HG02943 (cell line): ENCODE data around the gene TMEFF2.

Experiments
- ATAC-seq: cut with Tn5 transposase; IDR thresholded peaks from one replicate; pipeline ENCODE4 v1.9.1; 2021; ENCODE audit warnings: mild to moderate bottlenecking, low read depth, moderate library complexity; ENCODE audit not compliant: unreplicated experiment

Gene TMEFF2

GRCh38 chr2:191979221-191979730, 215.5 kb downstream of the TMEFF2 start:
- ATAC-seq, result no peak

- no peak for ATAC-seq
Measured at GRCh38 chr2:191977754-191978153, 217.0 kb downstream of the TMEFF2 start.

- ATAC-seq, result no peak
Measured at GRCh38 chr2:191976436-191976835, 218.3 kb downstream of the TMEFF2 start.

DNA sequence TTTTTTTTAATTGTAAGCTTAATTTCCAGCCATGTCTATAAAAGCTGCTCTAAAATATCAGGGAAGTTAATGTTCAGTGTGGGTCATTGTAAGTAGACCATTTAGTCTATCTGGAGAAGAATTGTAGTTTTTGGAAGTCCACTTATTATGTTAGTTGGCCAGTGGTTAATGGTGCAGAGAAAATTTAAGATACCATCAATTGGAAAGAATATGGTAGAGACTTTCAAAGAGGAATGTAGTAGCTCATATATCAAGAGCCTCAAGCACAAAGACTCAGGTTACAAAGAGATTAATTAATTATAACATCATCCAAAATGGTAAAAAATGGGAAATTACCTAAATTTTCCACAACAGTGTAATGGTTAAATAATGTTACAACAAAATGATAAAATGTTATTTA, 220.1 kb downstream of the TMEFF2 start:
- ATAC-seq, result no peak

DNA sequence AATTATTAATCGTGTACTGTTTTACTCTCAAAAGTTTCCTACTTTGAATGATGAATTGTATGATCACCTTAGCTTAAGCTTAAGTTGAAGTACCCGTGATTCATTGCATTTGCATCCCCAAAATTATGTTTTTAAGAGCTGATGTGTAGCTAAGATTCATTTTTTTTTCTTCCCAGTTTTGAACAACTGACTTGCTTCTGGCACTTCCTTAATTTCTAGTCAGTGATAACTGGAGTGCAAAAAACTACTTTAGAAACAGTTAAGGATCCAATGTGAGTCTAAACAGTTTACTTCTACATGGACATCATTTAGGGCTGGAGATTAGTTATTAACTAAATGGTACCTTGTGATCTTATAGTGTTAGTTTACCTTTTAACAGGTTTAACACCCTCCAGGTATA, 223.9 kb downstream of the TMEFF2 start:
- ATAC-seq, result no peak

DNA sequence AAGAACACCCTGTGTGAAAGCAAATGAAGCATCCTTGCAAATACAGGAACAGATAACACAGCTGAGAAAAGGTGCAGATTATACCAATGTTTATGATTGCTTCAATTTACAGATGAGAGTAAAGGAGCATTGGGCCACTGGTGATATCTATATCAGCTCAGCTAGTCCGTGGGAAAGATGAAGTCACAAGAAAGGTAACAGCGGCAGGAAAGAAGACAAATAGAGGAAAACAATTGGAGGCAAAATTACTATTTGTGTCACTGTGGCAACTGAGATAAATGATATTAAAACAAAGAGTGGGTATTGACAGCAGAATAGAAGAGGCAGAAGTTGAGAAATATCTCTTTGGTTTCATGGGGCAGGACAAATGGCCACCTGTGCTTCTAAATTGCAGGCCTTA, 226.6 kb downstream of the TMEFF2 start:
- ATAC-seq, result no peak

DNA sequence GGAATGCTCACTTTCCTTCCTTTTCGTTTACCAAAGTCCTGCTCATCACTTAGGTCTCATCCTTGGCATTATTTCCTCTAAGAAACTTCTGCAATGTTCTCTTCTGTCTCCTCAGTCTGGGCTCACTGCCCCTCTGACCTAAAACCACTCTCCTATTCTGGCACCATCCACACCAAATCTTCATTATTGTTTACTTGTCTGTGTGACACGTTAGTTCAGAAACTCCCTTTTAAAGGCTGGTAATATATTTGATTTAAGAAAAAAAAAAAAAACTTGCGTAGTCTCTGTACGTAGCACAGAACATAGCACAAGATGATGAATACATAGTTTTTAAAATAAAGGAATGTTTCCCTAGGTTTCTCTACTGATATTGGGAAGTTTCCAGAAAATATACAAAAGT, 229.0 kb downstream of the TMEFF2 start:
- ATAC-seq, result no peak

- ATAC-seq, result no peak
Measured at GRCh38 chr2:191961556-191961955, 233.2 kb downstream of the TMEFF2 start.

DNA sequence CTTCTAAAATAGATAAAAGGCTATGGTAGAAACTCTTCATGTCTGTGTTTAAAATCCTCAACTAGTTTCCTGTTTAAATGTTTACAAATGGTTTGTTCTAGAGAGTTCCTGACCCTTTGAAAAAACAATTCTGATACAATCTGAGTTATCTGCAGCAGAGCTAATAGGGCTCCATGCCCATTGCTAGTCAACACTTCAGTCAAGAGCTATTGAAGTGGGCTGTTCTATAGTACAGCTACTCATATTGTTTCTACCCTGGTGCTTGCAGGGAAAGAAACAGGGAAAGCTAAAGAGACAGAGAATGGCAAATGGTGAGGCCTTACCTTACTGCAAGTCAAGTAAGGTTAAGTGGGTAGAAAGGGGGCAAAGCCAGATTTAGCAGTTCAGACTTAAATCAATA, 235.5 kb downstream of the TMEFF2 start:
- no peak for ATAC-seq

DNA sequence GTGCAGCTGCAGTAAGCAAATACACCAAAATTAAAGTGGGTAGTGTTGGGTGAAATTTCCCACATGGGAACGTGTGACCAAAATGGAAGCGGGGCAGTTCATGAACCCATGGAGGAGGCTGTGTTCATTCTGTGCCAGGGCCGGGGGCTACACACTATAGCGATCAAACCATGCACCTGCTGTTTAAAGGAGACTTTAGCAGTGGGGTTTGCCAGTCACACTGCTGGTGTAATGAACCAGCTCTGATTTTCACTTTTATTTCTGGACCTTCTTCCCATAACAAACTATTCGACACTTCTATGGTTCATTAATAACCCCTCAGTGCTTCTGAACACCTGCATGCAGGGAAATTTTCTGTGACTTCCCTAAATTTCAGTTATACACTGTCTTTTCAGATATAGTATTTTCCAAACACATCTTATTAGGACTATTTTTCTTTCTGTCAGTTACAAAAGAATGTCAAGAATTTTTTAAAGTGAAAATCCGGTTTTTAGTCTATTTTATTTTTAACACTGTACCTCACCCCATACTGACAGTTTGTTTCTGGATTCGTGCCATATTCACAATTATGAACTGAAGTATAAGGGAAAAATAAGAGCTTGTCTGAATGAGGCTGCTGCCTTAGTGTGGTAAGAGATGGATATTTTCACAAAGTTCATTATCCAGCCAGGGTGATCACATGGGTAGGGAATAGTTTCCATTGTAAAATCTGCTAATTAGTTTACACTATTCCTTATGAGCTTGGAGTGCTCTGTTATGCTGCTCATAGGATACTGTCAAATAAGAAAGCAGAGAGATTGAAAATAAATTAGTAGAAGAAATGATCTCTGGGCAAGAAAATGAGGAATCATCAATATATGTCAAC, 236.5 kb downstream of the TMEFF2 start:
- ATAC-seq, result no peak

DNA sequence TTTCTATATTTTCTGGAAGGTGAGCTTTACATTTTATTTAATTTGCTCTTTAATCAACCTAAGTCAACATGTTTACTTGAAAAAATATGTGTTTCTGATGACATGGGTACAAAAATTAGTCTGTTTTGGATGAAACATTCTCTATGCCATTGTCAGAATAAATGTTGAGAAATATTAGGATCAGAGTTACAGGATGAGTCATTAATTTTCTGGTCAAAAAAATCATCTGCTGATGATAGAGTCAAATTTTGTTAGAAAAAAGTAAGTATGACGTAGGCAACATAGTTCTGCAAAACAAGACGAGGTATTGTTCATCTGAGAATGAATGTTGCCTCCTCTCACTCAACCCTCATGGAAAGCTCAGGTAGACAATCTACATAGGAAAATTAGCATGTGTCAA, 240.3 kb downstream of the TMEFF2 start:
- no peak for ATAC-seq

GRCh38 chr2:191952515-191953270, 242.0 kb downstream of the TMEFF2 start:
- no peak for ATAC-seq

GRCh38 chr2:191951832-191952231, 242.9 kb downstream of the TMEFF2 start:
- no peak for ATAC-seq

DNA sequence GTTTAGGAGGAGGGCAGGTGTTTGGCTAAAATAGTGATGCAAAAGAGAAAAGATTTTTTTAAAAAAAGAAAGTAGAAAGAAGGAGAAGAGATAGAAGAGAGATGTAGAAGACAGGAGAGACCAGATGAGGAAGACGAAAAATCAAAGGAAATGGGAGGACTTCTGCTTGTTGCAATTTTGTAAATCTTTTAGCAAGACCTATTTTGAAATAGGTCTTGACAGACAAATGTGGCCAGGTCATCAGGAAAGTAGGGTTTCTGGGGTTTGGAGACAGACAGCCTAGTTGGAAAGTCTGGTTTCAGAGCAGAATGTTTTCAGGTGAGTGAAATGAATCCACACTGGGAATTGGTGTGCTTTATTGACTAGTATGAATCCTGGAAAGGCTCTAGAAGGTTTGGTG, 243.4 kb downstream of the TMEFF2 start:
- no peak for ATAC-seq

DNA sequence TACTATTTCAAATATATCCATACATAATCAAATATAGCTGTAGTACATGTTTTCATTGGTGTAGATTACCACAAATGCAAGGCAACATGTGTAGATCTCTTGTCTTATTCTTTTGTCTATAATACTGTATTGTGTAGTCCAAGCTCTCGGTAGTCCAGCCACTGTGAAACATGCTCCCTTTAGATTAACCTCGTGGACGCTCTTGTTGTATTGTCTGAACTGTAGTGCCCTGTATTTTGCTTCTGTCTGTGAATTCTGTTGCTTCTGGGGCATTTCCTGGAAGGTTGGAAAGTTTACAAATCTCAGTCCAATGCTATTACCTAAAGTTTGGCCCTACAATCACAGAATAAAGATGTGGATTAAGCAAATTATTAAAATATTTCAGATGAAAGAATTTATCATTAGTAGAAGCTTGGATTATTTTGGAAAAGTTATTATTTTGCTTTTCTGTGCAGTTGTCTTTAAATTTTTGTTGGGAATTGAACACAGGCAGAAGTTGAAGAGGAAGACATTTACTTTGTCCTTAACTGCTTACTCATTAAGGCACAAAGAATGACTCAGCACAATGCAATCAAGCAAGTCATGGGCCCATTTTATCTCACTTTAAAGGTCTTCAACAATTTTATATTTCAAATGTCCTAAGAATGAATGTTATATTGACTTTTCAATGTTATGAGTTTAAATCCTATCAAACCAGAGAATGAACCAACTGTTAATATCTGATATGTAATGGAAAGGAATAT, 244.4 kb downstream of the TMEFF2 start:
- ATAC-seq, result no peak

GRCh38 chr2:191947235-191947634, 247.5 kb downstream of the TMEFF2 start:
- no peak for ATAC-seq

GRCh38 chr2:191946471-191947182, 248.1 kb downstream of the TMEFF2 start:
- ATAC-seq, result no peak

DNA sequence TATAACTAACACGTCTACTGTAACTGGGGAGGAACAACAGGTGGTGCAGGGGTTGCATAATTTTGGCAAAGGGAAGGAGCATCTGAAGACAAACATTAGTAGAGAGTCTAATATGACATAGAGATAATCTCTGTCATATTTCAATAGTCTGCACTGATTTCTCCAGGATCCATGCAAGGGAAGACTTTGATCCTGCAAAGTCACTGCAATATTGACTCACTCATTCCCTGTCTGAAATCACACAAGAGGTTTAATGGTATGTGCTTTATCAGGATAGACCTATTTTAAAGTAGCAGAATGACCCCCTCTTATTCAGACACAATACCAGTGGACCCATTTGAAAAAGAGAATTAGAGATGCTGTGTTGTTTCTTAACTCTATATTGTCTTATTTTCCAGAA, 249.1 kb downstream of the TMEFF2 start:
- ATAC-seq, result no peak

DNA sequence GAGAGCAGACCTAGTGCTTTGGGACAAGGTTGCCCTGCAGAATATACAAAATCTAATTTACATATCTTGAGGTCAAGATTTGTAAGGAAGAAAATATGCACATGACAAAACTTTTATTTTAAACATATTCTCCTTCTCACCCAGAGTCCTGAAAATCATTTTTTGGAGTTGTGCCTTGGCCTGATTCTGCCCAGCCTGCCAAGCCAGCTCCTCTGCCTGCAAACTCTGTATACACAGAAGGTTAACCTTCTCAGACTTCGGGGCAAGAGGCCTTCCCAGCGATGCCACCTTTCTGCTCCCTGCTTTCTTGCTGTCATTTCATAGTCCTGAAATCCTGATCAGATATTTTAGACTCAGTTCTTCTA, 252.0 kb downstream of the TMEFF2 start:
- no peak for ATAC-seq

DNA sequence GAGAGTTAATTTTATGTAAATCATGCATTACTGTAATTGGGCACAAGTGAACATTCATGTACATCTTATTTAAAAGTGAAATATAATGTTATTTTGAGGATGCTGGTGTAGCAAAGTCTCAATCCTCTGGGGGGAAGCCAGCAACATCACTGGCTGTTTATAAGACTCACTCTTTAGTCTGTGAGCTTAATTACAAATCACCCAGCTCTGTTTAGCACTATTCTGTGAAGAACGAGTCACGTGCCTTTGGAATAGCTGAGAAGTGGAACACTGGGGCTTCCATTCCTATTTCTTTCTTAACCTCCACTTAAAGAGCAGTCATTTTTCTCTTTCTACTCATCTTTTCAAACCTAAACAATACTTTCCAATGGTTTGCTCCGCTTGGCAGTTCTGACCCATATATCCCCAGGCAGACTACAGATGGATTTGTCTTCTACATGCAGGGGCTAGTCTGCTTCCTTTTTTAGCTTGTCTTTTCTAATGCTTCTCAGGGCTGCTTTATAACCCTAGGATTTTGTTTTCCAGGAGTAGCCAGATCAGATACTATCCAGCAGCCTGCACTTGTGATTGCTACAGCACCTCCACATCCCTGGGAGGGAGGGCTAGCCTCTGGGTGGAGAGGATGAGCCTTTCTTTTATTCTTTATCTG, 252.5 kb downstream of the TMEFF2 start:
- no peak for ATAC-seq
